ENCODE data around the gene PRPSAP1. TPM values are rescaled to one million over a fixed set of nuclear protein-coding genes. Genes with fewer than 3 reads are reported as not detected.

Gene PRPSAP1
- total RNA-seq, 1 donor from 2014 or later, result 68.5 TPM

- TF ChIP-seq CTCF (IDR thresholded peaks at IDR 0.05; ENCODE audit: partially characterized antibody, unreplicated experiment), result no peak
- H3K27me3 Mint-ChIP-seq (ENCODE audit: unreplicated experiment), result peaks cover 2% of the 10 kb centered on the region
- no peaks in the 10 kb centered on the region for H3K36me3 Mint-ChIP-seq (ENCODE audit: unreplicated experiment)
- H3K4me3 Mint-ChIP-seq (ENCODE audit: unreplicated experiment), result no peak overlapping the region
- H3K4me1 Mint-ChIP-seq (ENCODE audit: low read depth, unreplicated experiment), result no peaks in the 10 kb centered on the region
- no peak overlapping the region for H3K27ac Mint-ChIP-seq (ENCODE audit: unreplicated experiment)
- peaks cover 4% of the 10 kb centered on the region for H3K9me3 Mint-ChIP-seq (ENCODE audit: unreplicated experiment)
- no peak for DNase-seq
Measured at GRCh38 chr17:76277300-76278267, 76.1 kb downstream of the PRPSAP1 start.

GRCh38 chr17:76276461-76277299, 77.0 kb downstream of the PRPSAP1 start:
- H3K4me3 Mint-ChIP-seq (ENCODE audit: unreplicated experiment), result no peak overlapping the region
- H3K9me3 Mint-ChIP-seq (ENCODE audit: unreplicated experiment), result peaks cover 4% of the 10 kb centered on the region
- no peaks in the 10 kb centered on the region for H3K36me3 Mint-ChIP-seq (ENCODE audit: unreplicated experiment)
- DNase-seq, result no peak
- H3K27ac Mint-ChIP-seq (ENCODE audit: unreplicated experiment), result no peak overlapping the region
- no peaks in the 10 kb centered on the region for H3K27me3 Mint-ChIP-seq (ENCODE audit: unreplicated experiment)
- TF ChIP-seq CTCF (IDR thresholded peaks at IDR 0.05; ENCODE audit: partially characterized antibody, unreplicated experiment), result no peak
- no peaks in the 10 kb centered on the region for H3K4me1 Mint-ChIP-seq (ENCODE audit: low read depth, unreplicated experiment)

GRCh38 chr17:76276069-76276431, 77.7 kb downstream of the PRPSAP1 start:
- Mint-ChIP-seq H3K4me1 (ENCODE audit: low read depth, unreplicated experiment) (peaks cover 2% of the 10 kb centered on the region), H3K27me3 (ENCODE audit: unreplicated experiment) (no peaks in the 10 kb centered on the region), H3K36me3 (ENCODE audit: unreplicated experiment) (no peaks in the 10 kb centered on the region), H3K9me3 (ENCODE audit: unreplicated experiment) (peaks cover 4% of the 10 kb centered on the region), H3K27ac (ENCODE audit: unreplicated experiment) (no peak overlapping the region), H3K4me3 (ENCODE audit: unreplicated experiment) (no peak overlapping the region)
- DNase-seq, result no peak
- no peak for TF ChIP-seq CTCF (IDR thresholded peaks at IDR 0.05; ENCODE audit: partially characterized antibody, unreplicated experiment)

GRCh38 chr17:76275382-76276068, 78.2 kb downstream of the PRPSAP1 start:
- Mint-ChIP-seq H3K27me3 (ENCODE audit: unreplicated experiment) (no peaks in the 10 kb centered on the region), H3K27ac (ENCODE audit: unreplicated experiment) (no peak overlapping the region), H3K4me1 (ENCODE audit: low read depth, unreplicated experiment) (peaks cover 3% of the 10 kb centered on the region), H3K9me3 (ENCODE audit: unreplicated experiment) (peaks cover 4% of the 10 kb centered on the region), H3K36me3 (ENCODE audit: unreplicated experiment) (no peaks in the 10 kb centered on the region), H3K4me3 (ENCODE audit: unreplicated experiment) (no peak overlapping the region)
- no peak for DNase-seq
- TF ChIP-seq CTCF (IDR thresholded peaks at IDR 0.05; ENCODE audit: partially characterized antibody, unreplicated experiment), result no peak
